Kidney (tissue), 14 donors: ENCODE data around the gene COL23A1. TPM values are rescaled to one million over a fixed set of nuclear protein-coding genes. Genes with fewer than 3 reads are reported as not detected.
A peak's percentile ranks its signal among the peaks of the same experiment; 100 is the strongest.

ENCODE experiments used
- DNase-seq, 5 donors: peaks; one replicate each; pipeline ENCODE4 v3.0.0-alpha.2; 2013 to 2020
- FAIRE-seq: peaks from 2 replicates; lab custom pipeline; 2012; peaks lifted over from hg19 to GRCh38; lab: Jason Lieb, UNC
- H3K27ac ChIP-seq, 2 donors: one replicate each; pipeline ENCODE4 v1.7.0; 2013; ENCODE audit warnings: low read depth in 2 of 2, low read length in 2 of 2, inconsistent platforms in 1 of 2
- H3K27me3 ChIP-seq: one replicate; pipeline ENCODE4 v1.7.1; 2013; ENCODE audit warnings: low read length, inconsistent platforms; ENCODE audit not compliant: control insufficient read depth, insufficient read depth
- H3K36me3 ChIP-seq, 3 donors: one replicate each; pipeline versions ENCODE4 v1.7.0 to v1.7.1; 2013; ENCODE audit warnings: low read length in 3 of 3, control low read depth in 1 of 3, inconsistent platforms in 1 of 3; ENCODE audit not compliant: insufficient read depth in 3 of 3, control insufficient read depth in 2 of 3
- H3K4me1 ChIP-seq, 3 donors: one replicate each; pipeline versions ENCODE4 v1.7.0 to v1.7.1; 2013; ENCODE audit warnings: low read length in 3 of 3, inconsistent platforms in 1 of 3, low read depth in 1 of 3; ENCODE audit not compliant: control insufficient read depth in 2 of 3, insufficient read depth in 2 of 3
- H3K4me3 ChIP-seq, 3 donors: one replicate each; pipeline versions ENCODE4 v1.7.0 to v1.8.1; 2013; ENCODE audit warnings: low read length in 3 of 3, control low read depth in 1 of 3, inconsistent platforms in 1 of 3
- H3K9ac ChIP-seq, 3 donors: one replicate each; pipeline versions ENCODE4 v1.7.0 to v1.7.1; 2013; ENCODE audit warnings: low read length in 3 of 3, control low read depth in 1 of 3, inconsistent platforms in 1 of 3
- H3K9me3 ChIP-seq, 3 donors: one replicate each; pipeline versions ENCODE4 v1.7.0 to v1.7.1; 2013; ENCODE audit warnings: low read length in 3 of 3, control low read depth in 1 of 3, inconsistent platforms in 1 of 3; ENCODE audit not compliant: control insufficient read depth in 2 of 3, insufficient read depth in 1 of 3
- CTCF ChIP-seq: IDR thresholded peaks from 3 replicates; pipeline ENCODE4 v1.5.1; 2012; ENCODE audit warnings: mild to moderate bottlenecking, moderate library complexity, borderline replicate concordance; ENCODE audit not compliant: insufficient read depth; ENCODE audit errors: extremely low read depth
- intact Hi-C: fragments of 100-400 bp; cut with DNase I; formaldehyde crosslinking; loops from one replicate; pipeline ENCODE4 v1.11.1; 2022
- polyA plus RNA-seq: library from polyadenylated mRNA; stranded (reverse); fragments of 350-450 nt; fragmentation: Illumina TruSeq; extraction: RNeasy Lipid Tissue Mini Kit (QIAGEN cat#74804); gene quantifications from one replicate; pipeline ENCODE4 v1.2.3, GENCODE V29; 2014; ENCODE audit warnings: low read depth, low replicate concordance; ENCODE audit not compliant: insufficient read depth
- total RNA-seq: library from RNA; stranded (reverse); fragmentation: NEBNext Ultra II Directional; extraction: Animal tissue kit (Norgen Biotek cat#: 25700); gene quantifications from one replicate; pipeline ENCODE4 v1.2.1, GENCODE V29; 2021
- donor health status: control.
- donor health status: control.
- donor health status: control.
- donor health status: control.
- donor health status: control.
- donor health status: DM: yes; HTN: yes; CAD: no.
- donor health status: Normal renal cell carcinoma (clear cell type).

The COL23A1 gene
- total and polyA plus RNA-seq, 2 donors from 2014 or later, result 4.1 to 8.7 TPM

GRCh38 chr5:178203670-178204181 lies 386.5 kb downstream of the COL23A1 start:
- Histone ChIP-seq H3K4me3 (peak overlapping the region; percentile 64 to 69 (median 65)), H3K36me3 (peaks cover 11 to 22% (median 16%) of the 10 kb centered on the region in 3 donors), H3K27me3 (no peaks in the 10 kb centered on the region), H3K9me3 (no peaks in the 10 kb centered on the region), H3K4me1 (peaks cover 3 to 15% (median 11%) of the 10 kb centered on the region in 3 donors), H3K27ac (no peak overlapping the region), H3K9ac (peak overlapping the region; percentile 27 to 43 (median 35))
- no peak for TF ChIP-seq CTCF
- peak in 1 of 5 donors; percentile 87 for DNase-seq
- intact Hi-C loops, result no loop called here
- FAIRE-seq, result no peak

GRCh38 chr5:178202541-178202940 lies 387.7 kb downstream of the COL23A1 start:
- TF ChIP-seq CTCF, result no peak
- H3K36me3 ChIP-seq, result peaks cover 8 to 10% (median 8%) of the 10 kb centered on the region in 3 donors

DNA sequence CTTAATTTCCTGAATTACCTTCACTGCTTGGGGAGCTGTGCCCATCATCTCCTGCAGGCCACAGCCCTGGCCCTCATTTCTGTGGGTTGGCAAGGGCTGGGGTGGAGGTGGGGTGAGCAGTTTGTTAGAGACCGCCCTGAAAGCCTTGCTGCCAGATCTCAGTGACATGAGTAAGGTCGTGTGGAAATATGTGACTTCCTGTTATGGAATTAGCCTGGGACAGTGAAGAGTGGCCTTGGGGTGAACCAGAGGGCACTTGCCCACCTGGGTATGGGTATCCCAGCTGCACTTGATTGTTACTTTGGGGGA lies 388.3 kb downstream of the COL23A1 start:
- intact Hi-C loops, result no loop called here
- peak in 1 of 5 donors; percentile 29 for DNase-seq
- TF ChIP-seq CTCF, result no peak
- Histone ChIP-seq H3K27ac (no peak overlapping the region), H3K4me3 (no peak overlapping the region), H3K27me3 (no peaks in the 10 kb centered on the region), H3K4me1 (peaks cover 3 to 14% (median 11%) of the 10 kb centered on the region in 3 donors), H3K36me3 (peaks cover 2 to 4% (median 3%) of the 10 kb centered on the region in 3 donors), H3K9me3 (no peaks in the 10 kb centered on the region), H3K9ac (no peak overlapping the region)
- no peak for FAIRE-seq

More at GRCh38 chr5:178202541-178202940, 387.7 kb downstream of the COL23A1 start:
- intact Hi-C loops, result no loop called here
- Histone ChIP-seq H3K27ac (no peak overlapping the region), H3K9me3 (no peaks in the 10 kb centered on the region), H3K9ac (no peak overlapping the region), H3K4me3 (no peak overlapping the region), H3K27me3 (no peaks in the 10 kb centered on the region), H3K4me1 (peaks cover 3 to 15% (median 11%) of the 10 kb centered on the region in 3 donors)
- peak in 1 of 5 donors; percentile 26 for DNase-seq
- FAIRE-seq, result no peak
